ENCODE data around the gene PLEKHF1. TPM values are rescaled to one million over a fixed set of nuclear protein-coding genes. Genes with fewer than 3 reads are reported as not detected.

The PLEKHF1 gene
- total RNA-seq, 1 donor from 2014 or later: 9.6 TPM

GRCh38 chr19:29636553-29637360 lies 28.5 kb upstream of the PLEKHF1 start:
- no peak overlapping the region for H3K27ac Mint-ChIP-seq
- no peaks in the 10 kb centered on the region for H3K27me3 Mint-ChIP-seq
- no peak overlapping the region for H3K4me3 Mint-ChIP-seq (ENCODE audit: low read depth)
- no peak for TF ChIP-seq CTCF (IDR thresholded peaks at IDR 0.05; ENCODE audit: unreplicated experiment)
- H3K4me1 Mint-ChIP-seq (ENCODE audit: low read depth): peaks cover 2% of the 10 kb centered on the region
- no peak for DNase-seq (ENCODE audit: low spot score, unreplicated experiment)
- no peaks in the 10 kb centered on the region for H3K9me3 Mint-ChIP-seq (ENCODE audit: low read depth)
- no peaks in the 10 kb centered on the region for H3K36me3 Mint-ChIP-seq (ENCODE audit: insufficient read depth)

GRCh38 chr19:29639086-29639485 lies 26.2 kb upstream of the PLEKHF1 start:
- DNase-seq (ENCODE audit: low spot score, unreplicated experiment): no peak
- Mint-ChIP-seq H3K9me3 (ENCODE audit: low read depth) (no peaks in the 10 kb centered on the region), H3K4me1 (ENCODE audit: low read depth) (peaks cover 2% of the 10 kb centered on the region), H3K27me3 (no peaks in the 10 kb centered on the region), H3K36me3 (ENCODE audit: insufficient read depth) (no peaks in the 10 kb centered on the region), H3K4me3 (ENCODE audit: low read depth) (no peak overlapping the region), H3K27ac (no peak overlapping the region)
- no peak for TF ChIP-seq CTCF (IDR thresholded peaks at IDR 0.05; ENCODE audit: unreplicated experiment)

- H3K27me3 Mint-ChIP-seq: peaks cover 5% of the 10 kb centered on the region
- H3K4me3 Mint-ChIP-seq (ENCODE audit: low read depth): no peak overlapping the region
- no peak for TF ChIP-seq CTCF (IDR thresholded peaks at IDR 0.05; ENCODE audit: unreplicated experiment)
- H3K27ac Mint-ChIP-seq: no peak overlapping the region
- H3K36me3 Mint-ChIP-seq (ENCODE audit: insufficient read depth): no peaks in the 10 kb centered on the region
- no peak for DNase-seq (ENCODE audit: low spot score, unreplicated experiment)
- H3K9me3 Mint-ChIP-seq (ENCODE audit: low read depth): no peaks in the 10 kb centered on the region
- peaks cover 2% of the 10 kb centered on the region for H3K4me1 Mint-ChIP-seq (ENCODE audit: low read depth)
Measured at GRCh38 chr19:29640231-29640630, 25.0 kb upstream of the PLEKHF1 start.

GRCh38 chr19:29641597-29641996 lies 23.7 kb upstream of the PLEKHF1 start:
- no peak overlapping the region for H3K4me3 Mint-ChIP-seq (ENCODE audit: low read depth)
- H3K36me3 Mint-ChIP-seq (ENCODE audit: insufficient read depth): no peaks in the 10 kb centered on the region
- no peak for TF ChIP-seq CTCF (IDR thresholded peaks at IDR 0.05; ENCODE audit: unreplicated experiment)
- DNase-seq (ENCODE audit: low spot score, unreplicated experiment): no peak
- peaks cover 2% of the 10 kb centered on the region for H3K4me1 Mint-ChIP-seq (ENCODE audit: low read depth)
- no peaks in the 10 kb centered on the region for H3K9me3 Mint-ChIP-seq (ENCODE audit: low read depth)
- peaks cover 17% of the 10 kb centered on the region for H3K27me3 Mint-ChIP-seq
- H3K27ac Mint-ChIP-seq: no peak overlapping the region

GRCh38 chr19:29643361-29643935 lies 21.8 kb upstream of the PLEKHF1 start:
- Mint-ChIP-seq H3K36me3 (ENCODE audit: insufficient read depth) (no peaks in the 10 kb centered on the region), H3K4me1 (ENCODE audit: low read depth) (peaks cover 2% of the 10 kb centered on the region), H3K9me3 (ENCODE audit: low read depth) (no peaks in the 10 kb centered on the region), H3K4me3 (ENCODE audit: low read depth) (no peak overlapping the region), H3K27ac (no peak overlapping the region), H3K27me3 (peaks cover 17% of the 10 kb centered on the region)
- TF ChIP-seq CTCF (IDR thresholded peaks at IDR 0.05; ENCODE audit: unreplicated experiment): no peak
- no peak for DNase-seq (ENCODE audit: low spot score, unreplicated experiment)

Measured in progenitor cell of endocrine pancreas (in vitro differentiated cells).